HFFc6 (cell line): ENCODE results near the gene TTC12. TPM values are rescaled to one million over a fixed set of nuclear protein-coding genes. Genes with fewer than 3 reads are reported as not detected.

ENCODE experiments used
- DNase-seq: peaks from one replicate; pipeline ENCODE4 v3.0.0-alpha.2; 2018
- H3K27ac Mint-ChIP-seq: 2 replicates; pipeline ENCODE4 v1.8.0; 2020; ENCODE audit warnings: mild to moderate bottlenecking, mixed read lengths
- H3K27me3 Mint-ChIP-seq: 2 replicates; pipeline ENCODE4 v1.8.0; 2021; ENCODE audit warnings: mild to moderate bottlenecking, moderate library complexity, mixed read lengths; ENCODE audit not compliant: insufficient read depth
- H3K36me3 Mint-ChIP-seq: 2 replicates; pipeline ENCODE4 v1.8.0; 2021; ENCODE audit warnings: low read depth, mixed read lengths
- H3K4me1 Mint-ChIP-seq: 2 replicates; pipeline ENCODE4 v1.8.0; 2020; ENCODE audit warnings: low read depth, mixed read lengths
- H3K4me3 Mint-ChIP-seq: 2 replicates; pipeline ENCODE4 v1.8.0; 2020; ENCODE audit warnings: mild to moderate bottlenecking, moderate library complexity, mixed read lengths
- H3K9me3 Mint-ChIP-seq: 2 replicates; pipeline ENCODE4 v1.8.0; 2020; ENCODE audit warnings: mild to moderate bottlenecking, mixed read lengths
- CTCF ChIP-seq: fragments of 200-600 bp; sonication (generic); IDR thresholded peaks from 2 replicates; pipeline ENCODE4 v1.5.0; 2021; ENCODE audit warnings: antibody characterized with exemption, mild to moderate bottlenecking
- total RNA-seq, 6 experiments: library from RNA; stranded (reverse); fragmentation: NEBNext Ultra II Directional; extraction: Animal tissue kit (Norgen Biotek cat#: 25700); gene quantifications; 2 replicates in 1 of 6; 3 replicates in 5 of 6; pipeline ENCODE4 v1.2.3, GENCODE V29; 2021

The TTC12 gene
- total RNA-seq, 6 experiments from 2014 or later: 7.4 to 11.4 (median 9.5) TPM

- no peak for DNase-seq
- H3K27me3 Mint-ChIP-seq: peaks cover 9% of the 10 kb centered on the region
- no peak; the same call in 1 of the 2 replicates for TF ChIP-seq CTCF
- no peaks in the 10 kb centered on the region for H3K4me1 Mint-ChIP-seq
- H3K36me3 Mint-ChIP-seq: no peaks in the 10 kb centered on the region
- H3K27ac Mint-ChIP-seq: no peak overlapping the region
- H3K4me3 Mint-ChIP-seq: no peak overlapping the region; the same call in 1 of the 2 replicates
- H3K9me3 Mint-ChIP-seq: peaks cover 5% of the 10 kb centered on the region
Observed at GRCh38 chr11:113274713-113275582, 39.4 kb upstream of the TTC12 start.

- no peaks in the 10 kb centered on the region for H3K4me1 Mint-ChIP-seq
- H3K27ac Mint-ChIP-seq: no peak overlapping the region
- H3K9me3 Mint-ChIP-seq: peaks cover 5% of the 10 kb centered on the region
- H3K4me3 Mint-ChIP-seq: no peak overlapping the region
- no peaks in the 10 kb centered on the region for H3K36me3 Mint-ChIP-seq
- no peak for TF ChIP-seq CTCF
- no peak for DNase-seq
- peaks cover 9% of the 10 kb centered on the region for H3K27me3 Mint-ChIP-seq
Observed at GRCh38 chr11:113275602-113276001, 38.8 kb upstream of the TTC12 start.

- H3K27me3 Mint-ChIP-seq: peaks cover 9% of the 10 kb centered on the region
- H3K4me3 Mint-ChIP-seq: no peak overlapping the region
- no peaks in the 10 kb centered on the region for H3K4me1 Mint-ChIP-seq
- H3K36me3 Mint-ChIP-seq: no peaks in the 10 kb centered on the region
- peaks cover 5% of the 10 kb centered on the region for H3K9me3 Mint-ChIP-seq
- DNase-seq: no peak
- no peak overlapping the region for H3K27ac Mint-ChIP-seq
- TF ChIP-seq CTCF: no peak
Observed at GRCh38 chr11:113276466-113276865, 37.9 kb upstream of the TTC12 start.

GRCh38 chr11:113277907-113278306 is 36.5 kb upstream of the TTC12 start:
- H3K27ac Mint-ChIP-seq: no peak overlapping the region

GRCh38 chr11:113278481-113278880 is 35.9 kb upstream of the TTC12 start:
- H3K27ac Mint-ChIP-seq: no peak overlapping the region
- H3K4me3 Mint-ChIP-seq: no peak overlapping the region
- H3K36me3 Mint-ChIP-seq: no peaks in the 10 kb centered on the region
- no peaks in the 10 kb centered on the region for H3K4me1 Mint-ChIP-seq
- TF ChIP-seq CTCF: no peak
- no peak for DNase-seq
- H3K9me3 Mint-ChIP-seq: no peaks in the 10 kb centered on the region
- peaks cover 9% of the 10 kb centered on the region for H3K27me3 Mint-ChIP-seq

More at GRCh38 chr11:113277907-113278306, 36.5 kb upstream of the TTC12 start:
- peaks cover 1% of the 10 kb centered on the region for H3K9me3 Mint-ChIP-seq
- no peaks in the 10 kb centered on the region for H3K36me3 Mint-ChIP-seq
- DNase-seq: no peak
- peaks cover 9% of the 10 kb centered on the region for H3K27me3 Mint-ChIP-seq
- no peaks in the 10 kb centered on the region for H3K4me1 Mint-ChIP-seq
- H3K4me3 Mint-ChIP-seq: no peak overlapping the region
- TF ChIP-seq CTCF: no peak
